GM21360 (cell line): Measurements from ENCODE around the gene CASP5.

Experiments
- ATAC-seq: cut with Tn5 transposase; IDR thresholded peaks from one replicate; pipeline ENCODE4 v1.9.1; 2021; ENCODE audit warnings: mild to moderate bottlenecking, moderate library complexity; ENCODE audit not compliant: unreplicated experiment

The CASP5 gene

DNA sequence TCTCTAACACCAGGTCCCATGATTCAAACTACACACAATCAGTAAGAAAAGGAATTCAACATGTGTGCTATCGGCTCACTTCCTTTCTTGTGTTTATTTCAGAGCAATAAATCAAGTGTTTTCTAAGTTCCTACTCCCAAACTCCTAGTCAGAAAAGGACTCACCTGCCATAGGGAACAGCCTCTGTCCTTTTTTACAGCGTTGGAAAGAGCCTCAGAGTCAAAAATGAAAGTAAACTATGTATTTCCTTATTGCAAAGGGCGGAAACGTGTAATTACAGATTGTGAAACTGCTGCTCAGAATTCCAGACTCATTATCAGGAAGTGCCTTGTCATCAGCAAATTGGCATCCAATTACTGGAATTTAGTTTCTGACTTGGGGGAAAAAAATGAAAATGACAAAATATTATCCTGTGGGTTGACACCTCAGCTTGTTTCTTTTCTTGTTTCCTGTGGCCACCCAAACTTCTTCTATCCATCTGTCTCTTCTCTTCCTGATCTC, 54.6 kb downstream of the CASP5 start, which contains the start of gene CASP4:
TSS of gene CASP4 (minus strand) at position 220 of the 501 bp plus-strand sequence. CDS start at position 171, 49 bp downstream.
- ATAC-seq = peak; percentile 88

DNA sequence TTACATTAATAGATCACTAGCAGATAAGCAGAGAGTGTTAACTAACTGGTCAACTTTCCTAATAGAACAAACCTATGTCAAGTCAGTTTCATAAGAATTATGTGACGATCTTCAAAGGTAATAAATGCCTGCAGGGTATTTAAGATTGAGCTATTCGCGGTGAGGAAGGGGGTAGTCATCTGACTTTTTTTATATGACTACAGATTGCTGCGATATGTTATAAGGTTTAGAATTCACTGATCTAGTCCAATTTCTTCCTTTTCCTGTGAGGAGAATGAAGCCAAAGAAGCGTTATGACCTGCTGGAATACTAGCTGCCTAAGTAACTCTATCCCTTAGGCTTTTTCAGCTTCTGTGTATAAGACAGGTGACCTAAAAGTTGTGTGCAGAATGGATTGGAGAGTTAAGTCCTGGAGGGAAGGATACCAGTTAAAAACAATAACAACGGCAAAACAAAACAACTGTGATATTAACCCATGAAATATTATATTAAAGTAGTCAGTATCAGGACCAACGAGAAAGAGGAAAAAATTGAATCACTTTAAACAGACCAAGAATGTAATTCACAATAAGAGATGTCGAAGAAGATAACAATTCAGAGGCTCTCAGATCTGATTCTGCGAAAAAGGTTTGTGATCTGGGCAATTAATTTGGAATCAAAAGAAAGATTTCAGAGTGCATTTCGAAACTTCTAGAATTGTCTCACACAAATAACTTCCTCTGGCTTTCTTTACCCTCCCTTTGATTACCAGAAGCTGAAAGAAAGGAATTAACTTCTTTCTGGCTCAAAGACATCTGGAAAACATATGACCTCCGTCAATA, 55.2 kb downstream of the CASP5 start:
- peak; percentile 14 for ATAC-seq

DNA sequence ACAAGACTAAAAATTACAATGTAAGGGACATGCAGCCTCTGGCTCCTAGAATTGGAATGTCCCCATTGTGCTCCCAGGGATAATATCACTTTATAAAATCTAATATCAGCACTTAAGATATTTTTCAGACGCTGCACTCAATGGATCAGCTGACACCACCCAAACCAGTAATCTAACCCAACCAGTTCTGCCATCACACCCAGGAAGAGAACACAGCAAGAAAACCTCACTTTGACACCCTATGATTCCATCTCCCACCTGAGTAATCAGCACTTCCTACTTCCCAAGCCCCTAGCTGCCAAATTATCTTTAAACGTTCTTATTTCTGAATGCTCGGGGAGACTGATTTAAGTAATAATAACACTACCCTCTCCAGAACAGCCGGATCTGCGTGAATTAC, 57.2 kb downstream of the CASP5 start:
- ATAC-seq = no peak

DNA sequence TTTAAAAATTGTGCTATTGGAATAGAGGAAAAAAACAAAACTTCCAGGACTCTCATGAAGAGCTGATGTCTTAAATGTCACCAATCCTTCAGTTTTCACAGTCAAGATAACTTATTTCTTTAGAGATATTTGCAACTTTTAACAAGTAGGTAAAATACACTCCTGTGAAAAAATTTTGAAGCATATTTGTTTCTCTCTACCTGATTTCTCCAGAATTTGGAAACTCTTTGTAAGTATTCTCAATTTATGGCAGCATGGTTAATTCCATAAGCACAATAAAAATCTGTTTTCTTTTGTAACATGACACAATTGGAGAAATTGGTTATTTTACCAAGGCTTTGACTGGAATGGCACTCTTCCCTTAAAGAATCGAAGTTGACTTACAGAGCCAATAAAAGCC, 58.7 kb downstream of the CASP5 start:
- ATAC-seq = no peak

DNA sequence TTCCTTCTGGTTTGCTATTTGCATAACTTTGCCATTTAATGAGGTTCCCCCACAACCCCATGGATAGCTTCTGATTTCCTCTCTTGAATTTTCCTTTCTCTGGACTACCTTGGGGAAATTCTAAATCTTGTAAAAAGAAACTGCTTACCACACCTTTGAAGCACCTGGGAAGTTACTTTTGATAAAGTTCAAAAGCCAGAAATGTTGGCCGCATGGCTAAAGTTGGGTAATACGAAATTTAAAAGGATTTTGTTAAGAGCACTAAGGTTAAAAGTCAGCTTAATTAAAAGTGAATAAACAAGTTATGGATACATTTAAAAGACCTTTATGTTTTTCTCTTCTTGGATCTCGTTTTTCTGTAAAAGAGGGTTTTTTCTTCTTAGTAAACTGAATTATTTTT, 60.1 kb downstream of the CASP5 start:
- ATAC-seq = no peak

DNA sequence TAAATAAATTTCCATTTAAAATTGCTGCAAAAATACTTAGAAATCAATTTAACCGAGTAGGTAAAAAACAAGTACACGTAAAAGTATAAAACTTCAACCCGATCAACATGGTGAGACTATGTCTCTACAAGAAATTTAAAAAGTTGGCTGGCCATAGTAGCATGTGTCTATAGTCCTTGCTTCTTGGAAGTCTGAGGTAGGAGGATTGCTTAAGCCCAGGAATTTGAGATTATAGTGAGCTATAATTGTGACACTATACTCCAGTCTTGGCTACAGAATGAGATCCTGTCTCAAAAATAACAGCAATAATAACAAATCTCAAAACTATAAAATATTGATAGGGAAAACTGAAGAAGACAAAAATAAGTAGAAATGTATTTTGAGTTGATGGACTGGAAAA, 65.7 kb downstream of the CASP5 start:
- ATAC-seq = no peak

DNA sequence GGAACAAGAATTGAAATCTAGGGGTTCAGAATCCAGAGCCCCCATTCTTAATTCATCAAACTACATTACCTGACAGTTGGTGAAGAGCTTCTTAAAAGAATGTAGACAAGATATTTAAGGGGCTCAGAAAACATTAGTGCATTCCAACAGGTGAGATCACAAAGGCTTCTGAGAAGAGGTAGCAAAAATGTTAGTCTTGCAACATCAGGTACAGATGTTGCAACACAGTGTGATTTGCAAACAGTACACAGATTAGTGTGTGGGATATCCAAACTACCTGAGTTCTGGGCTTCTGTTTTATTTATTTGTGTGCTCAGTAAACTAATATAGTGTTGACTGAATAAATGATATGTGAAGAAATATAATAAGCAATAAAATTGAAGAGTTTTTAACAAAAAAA, 66.4 kb downstream of the CASP5 start:
- no peak for ATAC-seq

DNA sequence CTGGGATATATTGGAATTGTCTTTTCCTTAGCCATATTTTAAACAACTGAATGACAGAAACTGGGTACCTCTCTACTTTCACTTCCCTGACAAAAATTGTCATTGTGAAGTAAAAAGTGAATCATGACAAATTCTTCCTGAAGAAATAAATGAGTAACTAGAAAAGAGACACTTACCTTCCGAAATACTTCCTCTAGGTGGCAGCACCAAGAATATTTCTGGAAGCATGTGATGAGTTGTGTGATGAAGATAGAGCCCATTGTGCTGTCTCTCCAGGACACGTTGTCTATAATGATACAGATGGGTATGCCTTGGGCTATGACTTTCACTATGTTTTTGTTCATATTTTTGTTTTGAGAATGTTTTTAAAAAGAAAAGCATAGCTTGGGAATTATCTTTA, 76.1 kb downstream of the CASP5 start:
- peak; percentile 96 for ATAC-seq
